ENCODE measurements around the gene SMC2. TPM values are rescaled to one million over a fixed set of nuclear protein-coding genes. Genes with fewer than 3 reads are reported as not detected.
A peak's percentile ranks its signal among the peaks of the same experiment; 100 is the strongest.

Gene SMC2
- total and polyA plus RNA-seq, 9 of the 15 experiments (the other 6 are each of a cell fraction or from before 2014, with no cell fraction given) = 18.0 to 54.0 (median 32.9) TPM

DNA sequence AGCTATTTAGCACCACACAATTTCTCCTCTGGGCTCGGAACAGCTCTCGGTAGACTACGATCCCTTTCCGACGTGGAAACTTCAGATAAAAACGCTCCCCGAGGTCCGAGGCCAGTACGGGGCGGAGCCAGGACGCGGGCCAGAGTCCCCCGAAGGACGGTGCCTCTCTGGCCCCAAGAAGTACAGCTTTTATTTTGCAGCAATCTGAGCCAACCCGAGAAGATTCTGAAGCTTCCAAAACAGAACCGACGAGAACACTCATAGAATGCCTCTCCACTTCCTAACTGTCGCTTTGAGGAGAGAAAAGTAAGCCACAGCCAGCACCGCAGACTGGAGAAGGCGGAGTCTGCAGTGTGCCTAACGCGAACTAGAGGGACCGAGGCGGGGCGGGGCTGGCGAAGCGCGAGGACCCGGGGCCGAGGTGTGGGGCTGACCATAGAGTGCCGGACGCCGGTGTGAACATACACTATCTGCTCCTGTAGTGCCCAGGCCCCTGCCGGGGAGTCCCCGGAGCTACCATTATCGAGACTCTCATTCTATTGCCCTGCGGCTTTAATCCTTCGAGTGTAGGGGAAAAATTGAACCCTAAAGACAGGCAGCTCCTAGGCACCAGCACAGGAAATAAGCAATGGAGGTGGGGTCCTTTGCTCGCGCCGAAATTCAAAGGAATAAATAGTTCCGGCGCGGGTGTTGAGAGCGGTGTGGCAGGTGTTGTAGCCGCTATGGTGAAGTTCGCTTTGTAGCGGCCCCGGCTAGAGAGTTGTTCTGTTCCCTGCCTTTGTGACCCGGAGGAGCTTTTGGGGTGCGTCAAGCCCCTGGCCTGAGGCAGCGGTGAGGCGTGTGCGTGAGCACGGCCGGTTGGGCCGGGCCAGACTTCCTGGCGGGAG lies at the start of gene SMC2 (continued):
- TF ChIP-seq, protein P1, sequence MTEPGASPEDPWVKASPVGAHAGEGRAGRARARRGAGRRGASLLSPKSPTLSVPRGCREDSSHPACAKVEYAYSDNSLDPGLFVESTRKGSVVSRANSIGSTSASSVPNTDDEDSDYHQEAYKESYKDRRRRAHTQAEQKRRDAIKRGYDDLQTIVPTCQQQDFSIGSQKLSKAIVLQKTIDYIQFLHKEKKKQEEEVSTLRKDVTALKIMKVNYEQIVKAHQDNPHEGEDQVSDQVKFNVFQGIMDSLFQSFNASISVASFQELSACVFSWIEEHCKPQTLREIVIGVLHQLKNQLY (CRISPR knock-in tag; conservative IDR thresholded peaks at IDR 0.05) = no peak
- TF ChIP-seq, protein P2, sequence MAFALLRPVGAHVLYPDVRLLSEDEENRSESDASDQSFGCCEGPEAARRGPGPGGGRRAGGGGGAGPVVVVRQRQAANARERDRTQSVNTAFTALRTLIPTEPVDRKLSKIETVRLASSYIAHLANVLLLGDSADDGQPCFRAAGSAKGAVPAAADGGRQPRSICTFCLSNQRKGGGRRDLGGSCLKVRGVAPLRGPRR (CRISPR knock-in tag; IDR thresholded peaks at IDR 0.05) = no peak
- TF ChIP-seq, protein P3, sequence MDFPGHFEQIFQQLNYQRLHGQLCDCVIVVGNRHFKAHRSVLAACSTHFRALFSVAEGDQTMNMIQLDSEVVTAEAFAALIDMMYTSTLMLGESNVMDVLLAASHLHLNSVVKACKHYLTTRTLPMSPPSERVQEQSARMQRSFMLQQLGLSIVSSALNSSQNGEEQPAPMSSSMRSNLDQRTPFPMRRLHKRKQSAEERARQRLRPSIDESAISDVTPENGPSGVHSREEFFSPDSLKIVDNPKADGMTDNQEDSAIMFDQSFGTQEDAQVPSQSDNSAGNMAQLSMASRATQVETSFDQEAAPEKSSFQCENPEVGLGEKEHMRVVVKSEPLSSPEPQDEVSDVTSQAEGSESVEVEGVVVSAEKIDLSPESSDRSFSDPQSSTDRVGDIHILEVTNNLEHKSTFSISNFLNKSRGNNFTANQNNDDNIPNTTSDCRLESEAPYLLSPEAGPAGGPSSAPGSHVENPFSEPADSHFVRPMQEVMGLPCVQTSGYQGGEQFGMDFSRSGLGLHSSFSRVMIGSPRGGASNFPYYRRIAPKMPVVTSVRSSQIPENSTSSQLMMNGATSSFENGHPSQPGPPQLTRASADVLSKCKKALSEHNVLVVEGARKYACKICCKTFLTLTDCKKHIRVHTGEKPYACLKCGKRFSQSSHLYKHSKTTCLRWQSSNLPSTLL (IDR thresholded peaks at IDR 0.05) = no peak
- TF ChIP-seq ZBTB1 (CRISPR knock-in tag; IDR thresholded peaks at IDR 0.05; ENCODE audit: borderline replicate concordance, low read depth) (no peak), CEBPG (CRISPR knock-in tag; IDR thresholded peaks at IDR 0.05) (no peak), CEBPG (tag; conservative IDR thresholded peaks at IDR 0.05 in 1 of 2, IDR thresholded peaks at IDR 0.05 in 1 of 2) (no peak), BRF1 (IDR thresholded peaks at IDR 0.05; ENCODE audit: borderline replicate concordance, extremely low read depth, insufficient read length) (no peak), ZNF175 (CRISPR knock-in tag; IDR thresholded peaks at IDR 0.05; ENCODE audit: low read depth) (no peak; the same call in 1 of the 2 replicates), ZFX (CRISPR knock-in tag; IDR thresholded peaks at IDR 0.05) (peak; percentile 86), NFIX (CRISPR knock-in tag; IDR thresholded peaks at IDR 0.05; ENCODE audit: low read depth) (no peak), TAF9B (IDR thresholded peaks at IDR 0.05; ENCODE audit: partially characterized antibody) (peak; percentile 40), MAFG (tag; conservative IDR thresholded peaks at IDR 0.05) (no peak), SNIP1 (IDR thresholded peaks at IDR 0.05; ENCODE audit: low read depth) (no peak)
- TF ChIP-seq, protein P4, sequence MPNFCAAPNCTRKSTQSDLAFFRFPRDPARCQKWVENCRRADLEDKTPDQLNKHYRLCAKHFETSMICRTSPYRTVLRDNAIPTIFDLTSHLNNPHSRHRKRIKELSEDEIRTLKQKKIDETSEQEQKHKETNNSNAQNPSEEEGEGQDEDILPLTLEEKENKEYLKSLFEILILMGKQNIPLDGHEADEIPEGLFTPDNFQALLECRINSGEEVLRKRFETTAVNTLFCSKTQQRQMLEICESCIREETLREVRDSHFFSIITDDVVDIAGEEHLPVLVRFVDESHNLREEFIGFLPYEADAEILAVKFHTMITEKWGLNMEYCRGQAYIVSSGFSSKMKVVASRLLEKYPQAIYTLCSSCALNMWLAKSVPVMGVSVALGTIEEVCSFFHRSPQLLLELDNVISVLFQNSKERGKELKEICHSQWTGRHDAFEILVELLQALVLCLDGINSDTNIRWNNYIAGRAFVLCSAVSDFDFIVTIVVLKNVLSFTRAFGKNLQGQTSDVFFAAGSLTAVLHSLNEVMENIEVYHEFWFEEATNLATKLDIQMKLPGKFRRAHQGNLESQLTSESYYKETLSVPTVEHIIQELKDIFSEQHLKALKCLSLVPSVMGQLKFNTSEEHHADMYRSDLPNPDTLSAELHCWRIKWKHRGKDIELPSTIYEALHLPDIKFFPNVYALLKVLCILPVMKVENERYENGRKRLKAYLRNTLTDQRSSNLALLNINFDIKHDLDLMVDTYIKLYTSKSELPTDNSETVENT (CRISPR knock-in tag; IDR thresholded peaks at IDR 0.05) = 0 out of 2 replicates have a peak, but pooled peaks have one; percentile 43
- TF ChIP-seq, protein P5, sequence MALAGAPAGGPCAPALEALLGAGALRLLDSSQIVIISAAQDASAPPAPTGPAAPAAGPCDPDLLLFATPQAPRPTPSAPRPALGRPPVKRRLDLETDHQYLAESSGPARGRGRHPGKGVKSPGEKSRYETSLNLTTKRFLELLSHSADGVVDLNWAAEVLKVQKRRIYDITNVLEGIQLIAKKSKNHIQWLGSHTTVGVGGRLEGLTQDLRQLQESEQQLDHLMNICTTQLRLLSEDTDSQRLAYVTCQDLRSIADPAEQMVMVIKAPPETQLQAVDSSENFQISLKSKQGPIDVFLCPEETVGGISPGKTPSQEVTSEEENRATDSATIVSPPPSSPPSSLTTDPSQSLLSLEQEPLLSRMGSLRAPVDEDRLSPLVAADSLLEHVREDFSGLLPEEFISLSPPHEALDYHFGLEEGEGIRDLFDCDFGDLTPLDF (CRISPR knock-in tag; IDR thresholded peaks at IDR 0.05) = no peak
- TF ChIP-seq, protein P6, sequence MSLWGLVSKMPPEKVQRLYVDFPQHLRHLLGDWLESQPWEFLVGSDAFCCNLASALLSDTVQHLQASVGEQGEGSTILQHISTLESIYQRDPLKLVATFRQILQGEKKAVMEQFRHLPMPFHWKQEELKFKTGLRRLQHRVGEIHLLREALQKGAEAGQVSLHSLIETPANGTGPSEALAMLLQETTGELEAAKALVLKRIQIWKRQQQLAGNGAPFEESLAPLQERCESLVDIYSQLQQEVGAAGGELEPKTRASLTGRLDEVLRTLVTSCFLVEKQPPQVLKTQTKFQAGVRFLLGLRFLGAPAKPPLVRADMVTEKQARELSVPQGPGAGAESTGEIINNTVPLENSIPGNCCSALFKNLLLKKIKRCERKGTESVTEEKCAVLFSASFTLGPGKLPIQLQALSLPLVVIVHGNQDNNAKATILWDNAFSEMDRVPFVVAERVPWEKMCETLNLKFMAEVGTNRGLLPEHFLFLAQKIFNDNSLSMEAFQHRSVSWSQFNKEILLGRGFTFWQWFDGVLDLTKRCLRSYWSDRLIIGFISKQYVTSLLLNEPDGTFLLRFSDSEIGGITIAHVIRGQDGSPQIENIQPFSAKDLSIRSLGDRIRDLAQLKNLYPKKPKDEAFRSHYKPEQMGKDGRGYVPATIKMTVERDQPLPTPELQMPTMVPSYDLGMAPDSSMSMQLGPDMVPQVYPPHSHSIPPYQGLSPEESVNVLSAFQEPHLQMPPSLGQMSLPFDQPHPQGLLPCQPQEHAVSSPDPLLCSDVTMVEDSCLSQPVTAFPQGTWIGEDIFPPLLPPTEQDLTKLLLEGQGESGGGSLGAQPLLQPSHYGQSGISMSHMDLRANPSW (CRISPR knock-in tag; IDR thresholded peaks at IDR 0.05) = no peak
